Activated B cell treated with CpG ODN at 0.5 μM for 24 hours (primary cell): ENCODE results near the gene LPAR6. TPM values are rescaled to one million over a fixed set of nuclear protein-coding genes. Genes with fewer than 3 reads are reported as not detected.
A peak's percentile ranks its signal among the peaks of the same experiment; 100 is the strongest.
"Not testable (repeated sequence)": the region's sequence is repeated elsewhere in the genome, so short reads cannot be mapped to it uniquely, and the experiment has no call there.

ENCODE experiments used
- ATAC-seq: fragments of 200-7000 bp; cut with Tn5 transposase; one replicate; pipeline ENCODE4 v1.10.0; 2021; ENCODE audit warnings: low read depth, mild to moderate bottlenecking, moderate library complexity
- CTCF ChIA-PET: fragments of 350-600 bp; sonication (Branson Sonifier 250); formaldehyde crosslinking; loops from one replicate; lab custom pipeline; 2021; ENCODE audit warnings: antibody characterized with exemption; lab: Charles Lee
- POLR2A ChIA-PET: fragments of 350-600 bp; sonication (Branson Sonifier 250); formaldehyde crosslinking; loops from one replicate; lab custom pipeline; 2021; ENCODE audit warnings: antibody characterized with exemption; lab: Charles Lee
- DNase-seq: peaks from one replicate; pipeline ENCODE4 v3.0.0; 2022
- H3K27ac Mint-ChIP-seq: one replicate; pipeline ENCODE4 v1.8.0; 2020; ENCODE audit warnings: mixed read lengths
- H3K27me3 Mint-ChIP-seq: one replicate; pipeline ENCODE4 v1.8.0; 2021; ENCODE audit warnings: mixed read lengths
- H3K36me3 Mint-ChIP-seq: one replicate; pipeline ENCODE4 v1.8.0; 2021; ENCODE audit warnings: low read depth, mixed read lengths
- H3K4me1 Mint-ChIP-seq: one replicate; pipeline ENCODE4 v1.8.0; 2021; ENCODE audit warnings: mixed read lengths
- H3K4me3 Mint-ChIP-seq: one replicate; pipeline ENCODE4 v1.8.0; 2020; ENCODE audit warnings: mild to moderate bottlenecking, mixed read lengths
- H3K9me3 Mint-ChIP-seq: one replicate; pipeline ENCODE4 v1.8.0; 2020; ENCODE audit warnings: mixed read lengths
- intact Hi-C: fragments of 100-400 bp; cut with micrococcal nuclease; formaldehyde crosslinking; loops from one replicate; pipeline ENCODE4 v1.15.1; 2024
- total RNA-seq: library from RNA; stranded (reverse); gene quantifications from 2 replicates; pipeline ENCODE4 v1.2.3, GENCODE V29; 2022
- TF ChIP-seq, protein P1 (sequence below): fragments of 200-600 bp; IDR thresholded peaks from one replicate; pipeline ENCODE4 v1.8.0; 2022; ENCODE audit warnings: antibody characterized with exemption, mild to moderate bottlenecking

Gene LPAR6
- total RNA-seq, result 0.15 TPM in 1 of 2 replicates, not detected in the other

DNA sequence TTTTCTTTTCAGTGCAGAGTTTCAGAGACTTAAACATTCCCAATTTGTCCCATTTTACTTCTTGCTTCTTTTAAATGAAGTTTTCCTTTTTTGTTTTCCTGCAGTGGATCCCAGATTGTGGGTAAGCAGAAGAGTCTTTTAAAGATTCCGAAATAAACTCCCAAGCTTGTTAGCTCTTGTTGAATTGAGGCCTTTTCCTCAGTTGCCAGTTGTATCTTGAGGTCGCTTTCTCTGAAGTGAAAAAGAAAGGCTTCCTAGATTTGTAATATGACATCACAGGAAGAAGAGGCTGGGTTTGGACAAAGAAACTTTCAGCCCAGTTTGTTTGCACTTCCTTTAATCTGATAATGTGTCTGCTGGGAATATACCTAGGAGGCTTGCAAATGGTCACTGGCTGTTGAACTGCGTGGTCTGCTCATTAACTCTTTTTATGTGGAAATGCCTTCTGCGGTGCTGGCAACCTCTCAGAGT lies at the start of gene LPAR6:
TSS of gene LPAR6 (minus strand) at position 233 of the 471 bp plus-strand sequence. CDS start 690 bp downstream, outside the sequence.
- H3K27me3 Mint-ChIP-seq, result no peaks in the 10 kb centered on the region
- ChIA-PET POLR2A (no interaction called here), CTCF (no interaction called here)
- no peak within 1 kb of the TSS for H3K27ac Mint-ChIP-seq
- intact Hi-C loops, result no loop called here
- DNase-seq (no peak), ATAC-seq (no peak)
- TF ChIP-seq, protein P1, sequence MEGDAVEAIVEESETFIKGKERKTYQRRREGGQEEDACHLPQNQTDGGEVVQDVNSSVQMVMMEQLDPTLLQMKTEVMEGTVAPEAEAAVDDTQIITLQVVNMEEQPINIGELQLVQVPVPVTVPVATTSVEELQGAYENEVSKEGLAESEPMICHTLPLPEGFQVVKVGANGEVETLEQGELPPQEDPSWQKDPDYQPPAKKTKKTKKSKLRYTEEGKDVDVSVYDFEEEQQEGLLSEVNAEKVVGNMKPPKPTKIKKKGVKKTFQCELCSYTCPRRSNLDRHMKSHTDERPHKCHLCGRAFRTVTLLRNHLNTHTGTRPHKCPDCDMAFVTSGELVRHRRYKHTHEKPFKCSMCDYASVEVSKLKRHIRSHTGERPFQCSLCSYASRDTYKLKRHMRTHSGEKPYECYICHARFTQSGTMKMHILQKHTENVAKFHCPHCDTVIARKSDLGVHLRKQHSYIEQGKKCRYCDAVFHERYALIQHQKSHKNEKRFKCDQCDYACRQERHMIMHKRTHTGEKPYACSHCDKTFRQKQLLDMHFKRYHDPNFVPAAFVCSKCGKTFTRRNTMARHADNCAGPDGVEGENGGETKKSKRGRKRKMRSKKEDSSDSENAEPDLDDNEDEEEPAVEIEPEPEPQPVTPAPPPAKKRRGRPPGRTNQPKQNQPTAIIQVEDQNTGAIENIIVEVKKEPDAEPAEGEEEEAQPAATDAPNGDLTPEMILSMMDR, result no peak
- H3K36me3 Mint-ChIP-seq, result peaks cover 58% of the 10 kb centered on the region
- peaks cover 16% of the 10 kb centered on the region for H3K4me1 Mint-ChIP-seq
- H3K4me3 Mint-ChIP-seq, result peak within 1 kb of the TSS; percentile 39
- H3K9me3 Mint-ChIP-seq, result no peaks in the 10 kb centered on the region

DNA sequence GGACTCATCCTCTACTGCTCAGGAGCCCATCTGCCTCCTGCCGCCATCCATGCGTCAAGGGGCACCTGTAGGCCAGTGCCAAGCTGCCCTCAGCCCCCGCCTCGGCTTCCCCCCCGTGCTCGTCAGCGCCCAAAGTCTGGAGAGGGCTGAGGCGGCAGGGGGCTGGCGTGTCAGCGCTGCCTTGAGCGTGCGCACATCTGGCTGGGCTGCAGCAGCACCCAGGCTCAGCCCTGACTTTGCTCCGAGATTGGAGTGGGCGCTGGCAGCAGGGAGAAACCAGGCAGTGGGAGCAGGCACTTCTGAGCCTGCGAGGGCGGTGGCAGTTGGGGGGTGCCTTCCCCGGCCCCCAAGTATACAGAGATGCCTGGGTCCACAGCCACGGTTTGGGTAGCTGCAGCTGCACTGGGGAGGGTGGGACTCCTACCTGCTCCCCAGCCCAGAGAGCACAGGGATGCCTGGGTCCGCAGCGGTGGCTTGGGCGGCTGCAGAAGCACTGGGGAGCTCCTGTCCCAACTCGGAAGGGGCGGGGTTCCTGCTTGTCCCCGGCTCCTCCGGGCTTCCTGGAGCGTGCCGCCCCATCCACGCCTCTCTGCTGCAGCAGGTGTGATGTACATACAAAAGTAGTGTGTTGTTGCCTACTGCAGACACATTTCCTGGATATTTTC lies 44.8 kb upstream of the LPAR6 start:
- POLR2A ChIA-PET, result no interaction called here
- no peaks in the 10 kb centered on the region for H3K27me3 Mint-ChIP-seq

GRCh38 chr13:48456546-48456945 lies 43.6 kb upstream of the LPAR6 start:
- peaks cover 91% of the 10 kb centered on the region for H3K36me3 Mint-ChIP-seq
- H3K27ac Mint-ChIP-seq, result no peak overlapping the region
- H3K27me3 Mint-ChIP-seq, result no peaks in the 10 kb centered on the region
- TF ChIP-seq, protein P1, result no peak
- DNase-seq, result no peak
- no peak for ATAC-seq
- intact Hi-C loops, result no loop called here
- no peaks in the 10 kb centered on the region for H3K4me1 Mint-ChIP-seq
- CTCF ChIA-PET, result no interaction called here
- H3K4me3 Mint-ChIP-seq, result no peak overlapping the region
- peaks cover 6% of the 10 kb centered on the region for H3K9me3 Mint-ChIP-seq
- POLR2A ChIA-PET, result no interaction called here

More for the DNA sequence above, 44.8 kb upstream of the LPAR6 start:
- CTCF ChIA-PET, result no interaction called here
- ATAC-seq, result no peak
- Mint-ChIP-seq H3K9me3 (peaks cover 6% of the 10 kb centered on the region), H3K4me1 (no peaks in the 10 kb centered on the region), H3K36me3 (peaks cover 89% of the 10 kb centered on the region), H3K4me3 (no peak overlapping the region), H3K27ac (no peak overlapping the region)
- no peak for DNase-seq
- TF ChIP-seq, protein P1, result no peak
- intact Hi-C loops, result no loop called here

- H3K27me3 Mint-ChIP-seq, POLR2A ChIA-PET, H3K4me1 Mint-ChIP-seq, H3K27ac Mint-ChIP-seq, H3K4me3 Mint-ChIP-seq, intact Hi-C loops, ATAC-seq, CTCF ChIA-PET, DNase-seq: not testable (repeated sequence)
- peaks cover 75% of the 10 kb centered on the region for H3K36me3 Mint-ChIP-seq
- H3K9me3 Mint-ChIP-seq, result peaks cover 16% of the 10 kb centered on the region
Observed at GRCh38 chr13:48451196-48451595, 38.3 kb upstream of the LPAR6 start.

- Mint-ChIP-seq H3K27ac (no peak overlapping the region), H3K9me3 (peaks cover 16% of the 10 kb centered on the region), H3K4me1 (peaks cover 7% of the 10 kb centered on the region), H3K4me3 (no peak overlapping the region), H3K36me3 (peaks cover 61% of the 10 kb centered on the region), H3K27me3 (no peaks in the 10 kb centered on the region)
- no peak for ATAC-seq
- ChIA-PET POLR2A (no interaction called here), CTCF (no interaction called here)
- DNase-seq, result no peak
- TF ChIP-seq, protein P1, result no peak
- intact Hi-C loops, result no loop called here
Observed at GRCh38 chr13:48449656-48450055, 36.7 kb upstream of the LPAR6 start.
